NCI-H2081 treated with DMSO at 0.1 percent for 48 hours (cell line): ENCODE data around the gene PLEKHA5.
"Not testable (repeated sequence)": the region's sequence is repeated elsewhere in the genome, so short reads cannot be mapped to it uniquely, and the experiment has no call there.

Experiments used
- DNase-seq: peaks from one replicate; lab custom pipeline; 2025; lab: John Stamatoyannopoulos, UW

Gene PLEKHA5

DNA sequence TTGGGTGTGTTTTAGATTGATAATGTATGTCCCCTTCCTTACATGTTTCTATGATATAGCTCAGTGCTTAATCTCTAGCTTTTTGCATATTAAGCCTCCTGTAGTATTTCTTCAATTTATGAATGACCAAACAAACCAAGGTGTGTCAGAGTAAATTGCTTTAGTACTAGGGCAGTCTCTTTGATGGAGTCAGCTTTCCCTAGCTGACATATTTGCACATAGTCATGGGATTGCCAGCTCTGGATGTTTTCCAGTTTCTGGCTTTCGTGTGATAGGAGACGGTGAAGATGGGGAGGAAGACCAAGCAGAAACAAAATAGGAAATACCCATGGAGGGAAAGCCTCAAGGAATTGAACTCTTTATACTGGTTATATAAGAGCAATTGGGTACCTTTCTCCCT, 148.9 kb downstream of the PLEKHA5 start:
- no peak for DNase-seq

DNA sequence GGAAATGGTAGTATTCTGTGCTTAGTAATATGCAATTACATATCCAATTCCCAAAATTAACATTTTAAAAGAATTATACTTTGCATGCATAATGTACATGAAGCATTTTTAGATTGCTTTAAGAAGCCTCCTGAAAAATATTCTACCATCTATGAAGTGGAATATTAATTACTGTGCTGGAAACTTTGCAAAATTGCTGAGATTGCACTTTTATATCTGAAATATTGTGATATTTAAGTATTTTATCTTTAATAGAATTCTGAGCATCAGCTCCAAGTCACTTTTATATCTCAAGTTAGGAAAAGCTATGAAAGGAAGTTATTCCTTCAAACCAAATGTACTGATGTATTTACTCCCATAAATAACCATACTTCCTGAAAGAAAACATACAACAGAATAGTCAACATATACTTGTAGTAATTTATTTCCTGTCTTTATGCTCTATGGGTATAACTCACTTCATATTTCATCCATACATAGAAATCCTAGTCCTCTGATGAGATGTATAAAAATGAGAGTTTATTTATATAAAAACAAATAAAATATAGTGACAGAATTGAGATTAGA, 152.7 kb downstream of the PLEKHA5 start:
- DNase-seq, result no peak

DNA sequence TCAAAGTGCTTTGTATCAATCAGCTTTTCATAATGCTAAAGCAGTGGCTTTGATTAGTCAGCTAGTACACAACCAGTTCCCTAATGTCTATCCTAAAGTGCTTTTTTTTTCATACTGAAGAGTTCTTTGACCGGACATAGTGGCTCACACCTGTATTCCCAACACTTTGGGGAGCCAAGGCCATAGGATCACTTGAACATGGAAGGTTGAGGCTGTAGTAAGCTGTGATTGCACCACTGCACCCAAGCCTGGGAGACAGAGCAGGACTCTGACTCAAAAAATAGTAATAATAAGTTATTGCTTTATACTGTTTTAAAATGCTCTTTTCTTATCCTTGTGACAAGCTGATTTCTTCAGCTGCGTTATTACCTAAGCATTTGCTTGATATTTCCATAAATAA, 155.1 kb downstream of the PLEKHA5 start:
- DNase-seq, result no peak

GRCh38 chr12:19285793-19286448, 156.4 kb downstream of the PLEKHA5 start:
- no peak for DNase-seq

GRCh38 chr12:19287302-19287701, 157.8 kb downstream of the PLEKHA5 start:
- DNase-seq, result no peak

- no peak for DNase-seq
These were observed 158.6 kb downstream of the PLEKHA5 start for GRCh38 chr12:19288161-19288560.

DNA sequence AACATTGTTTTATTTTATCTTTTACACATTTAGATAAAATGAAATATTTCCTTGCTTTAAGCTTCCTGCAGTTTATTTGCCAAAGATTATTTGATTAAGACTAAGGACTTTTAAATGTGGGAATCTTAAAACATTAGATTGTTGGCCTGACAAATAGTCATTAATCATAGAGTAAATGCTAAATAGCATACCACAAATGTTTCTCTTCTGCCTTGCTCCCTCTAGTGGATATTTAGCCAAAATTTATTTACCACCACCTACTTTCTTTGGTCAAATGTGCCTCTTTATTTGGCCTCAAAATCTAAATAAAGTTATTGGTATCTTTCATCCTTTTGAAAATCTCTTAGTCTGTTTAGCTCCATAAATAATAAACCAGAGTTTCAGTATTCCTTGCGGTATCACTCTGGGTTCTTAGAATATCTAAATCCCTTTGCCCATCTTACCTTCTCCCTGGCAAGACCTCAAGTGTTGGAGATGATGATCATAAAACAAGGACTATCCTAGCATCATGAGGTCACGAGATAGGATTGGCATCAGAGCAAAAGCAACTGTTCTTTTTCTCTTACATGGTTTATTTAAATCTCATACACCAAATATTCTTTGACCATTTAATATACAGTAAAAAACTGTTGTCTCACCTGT, 159.2 kb downstream of the PLEKHA5 start:
- DNase-seq, result peak; percentile 15

- no peak for DNase-seq
These were observed 169.5 kb downstream of the PLEKHA5 start for GRCh38 chr12:19298836-19299605.

DNA sequence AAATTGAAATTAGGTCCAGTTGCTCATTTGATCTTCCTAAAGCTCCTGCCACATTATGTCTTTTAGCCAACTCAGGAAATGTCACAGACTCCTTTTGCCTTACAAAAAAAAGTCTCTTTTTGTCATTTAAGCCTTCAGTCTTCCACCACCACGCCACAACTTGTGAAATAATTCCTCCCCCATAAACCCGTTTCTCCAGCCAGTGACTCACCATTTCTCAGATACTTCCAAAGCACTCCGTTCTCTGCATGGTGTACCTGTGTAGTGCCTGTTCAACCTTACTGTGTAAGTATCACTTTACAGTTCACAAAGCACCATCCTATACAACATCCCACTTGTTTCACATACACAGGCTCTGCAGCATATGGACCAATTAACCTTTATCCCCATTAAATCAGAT, 170.2 kb downstream of the PLEKHA5 start:
- no peak for DNase-seq

DNA sequence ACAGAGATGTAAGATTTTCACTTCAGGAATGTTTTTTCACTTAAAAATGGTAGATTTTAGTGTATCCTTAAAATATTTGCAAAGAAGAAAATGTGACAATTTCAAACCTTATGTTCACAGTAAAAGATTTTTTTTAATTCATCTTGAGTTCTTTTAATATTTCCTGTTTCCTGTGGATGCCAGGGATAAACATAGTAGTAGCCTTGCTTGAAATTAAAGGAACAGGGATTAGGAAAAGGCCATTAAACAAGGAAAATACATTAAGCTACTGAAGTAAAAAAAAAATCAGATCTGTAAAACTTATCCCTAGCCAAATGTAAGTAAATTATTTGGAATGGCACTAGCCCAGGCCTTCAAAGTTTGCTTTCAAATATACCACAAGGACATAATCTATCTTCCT, 171.7 kb downstream of the PLEKHA5 start:
- DNase-seq, result no peak

DNA sequence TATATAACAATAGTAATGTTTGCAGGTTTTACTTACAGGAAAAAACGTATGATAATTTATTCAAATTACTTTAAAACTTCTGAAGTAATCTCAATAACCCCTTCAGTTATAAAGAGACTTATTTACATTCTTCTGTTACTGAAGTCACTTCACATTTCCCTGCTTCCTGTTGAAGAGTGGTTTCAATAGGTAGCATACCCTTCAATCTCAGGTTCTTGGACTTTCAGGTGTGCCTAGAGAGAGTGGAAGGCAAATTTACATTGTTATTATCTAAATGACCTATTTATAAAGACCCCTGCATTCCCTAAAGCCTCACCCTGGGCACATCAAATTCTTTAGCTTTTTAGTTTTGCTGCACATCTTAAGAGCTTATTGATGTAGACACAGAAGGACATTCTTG, 172.2 kb downstream of the PLEKHA5 start:
- DNase-seq, result no peak

DNA sequence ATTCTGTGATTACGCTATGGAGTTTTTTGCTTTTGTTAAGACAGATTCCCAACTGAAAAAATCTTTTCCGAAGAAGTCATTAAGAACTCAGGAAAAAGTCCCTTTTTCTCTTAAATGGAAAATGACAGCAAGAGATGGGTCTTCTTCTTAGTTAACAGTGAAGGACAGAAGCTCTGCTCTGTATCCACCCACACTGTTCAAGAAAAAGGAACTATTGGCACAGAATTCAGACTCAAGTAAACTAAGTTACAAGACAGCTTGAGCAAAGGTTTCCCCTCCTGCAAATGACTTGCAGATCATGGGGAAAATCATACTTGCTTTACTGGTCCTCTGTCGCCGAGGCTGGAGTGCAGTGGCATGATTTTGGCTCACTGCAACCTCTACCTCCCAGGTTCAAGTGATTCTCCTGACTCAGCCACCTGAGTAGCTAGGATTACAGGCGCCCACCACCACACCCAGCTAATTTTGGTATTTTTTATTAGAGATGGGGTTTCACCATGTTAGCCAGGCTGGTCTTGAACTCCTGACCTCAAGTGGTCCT, 172.6 kb downstream of the PLEKHA5 start:
- no peak for DNase-seq

DNA sequence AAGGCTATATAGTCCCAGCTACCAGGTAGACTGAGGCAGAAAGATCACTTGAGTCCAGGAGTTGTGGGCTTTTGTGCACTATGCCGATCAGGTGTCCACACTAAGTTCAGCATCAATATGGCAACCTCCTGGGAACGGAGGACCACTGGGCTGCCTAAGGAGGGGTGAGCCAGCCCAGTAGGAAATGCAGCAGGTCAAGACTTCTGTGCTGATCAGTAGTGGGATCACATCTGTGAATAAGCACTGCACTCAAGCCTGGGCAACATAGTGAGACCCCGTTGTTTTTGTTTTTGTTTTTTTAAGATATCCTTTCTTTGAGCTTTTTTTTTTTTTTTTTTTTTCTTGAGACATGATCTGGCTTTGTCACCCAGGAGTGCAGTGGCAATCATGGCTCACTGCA, 174.0 kb downstream of the PLEKHA5 start:
- no peak for DNase-seq

GRCh38 chr12:19304149-19304750, 174.7 kb downstream of the PLEKHA5 start:
- DNase-seq, result no peak

- not testable (repeated sequence) for DNase-seq
These were observed 176.1 kb downstream of the PLEKHA5 start for GRCh38 chr12:19305621-19306020.

GRCh38 chr12:19306366-19306765, 176.8 kb downstream of the PLEKHA5 start:
- no peak for DNase-seq

DNA sequence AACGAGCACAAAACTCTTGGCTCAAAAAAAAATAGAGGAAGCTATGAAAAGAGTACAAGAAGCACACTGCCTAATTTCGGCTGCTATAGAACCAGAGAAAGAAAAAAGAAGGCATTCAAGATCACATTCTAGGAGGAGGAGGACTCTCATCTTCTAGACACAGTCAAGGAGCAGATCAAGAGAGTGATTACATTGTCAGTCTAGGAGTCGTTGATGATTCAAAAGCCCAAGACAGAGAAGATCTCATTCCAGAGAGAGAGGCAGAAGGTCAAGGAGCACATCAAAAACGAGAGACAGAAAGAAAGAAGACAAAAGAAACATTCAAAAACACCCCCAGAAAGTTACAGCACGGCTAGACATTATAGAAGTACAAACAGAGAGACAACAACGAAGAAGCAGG, 177.9 kb downstream of the PLEKHA5 start:
- no peak for DNase-seq

DNA sequence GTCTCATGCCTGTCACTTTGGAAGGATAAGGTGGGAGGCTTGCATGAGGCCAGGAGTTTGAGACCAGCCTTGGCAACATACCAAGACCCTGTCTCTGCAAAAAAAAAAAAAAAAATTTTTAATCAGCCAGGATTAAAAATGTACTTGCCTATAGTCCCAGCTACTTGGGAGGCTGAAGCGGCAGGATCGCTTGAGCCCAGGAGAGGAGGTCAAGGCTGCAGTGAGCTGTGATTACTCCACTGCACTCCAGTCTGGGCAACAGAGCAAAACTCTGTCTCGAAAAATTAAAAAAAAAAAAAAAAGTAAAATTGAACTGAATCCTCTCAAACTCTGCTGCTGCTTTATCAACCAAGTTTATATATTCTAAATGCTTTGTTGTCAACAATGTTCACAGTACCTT, 181.6 kb downstream of the PLEKHA5 start:
- no peak for DNase-seq

GRCh38 chr12:19312637-19313036, 183.1 kb downstream of the PLEKHA5 start:
- no peak for DNase-seq

- no peak for DNase-seq
These were observed 186.9 kb downstream of the PLEKHA5 start for GRCh38 chr12:19316425-19316824.

- no peak for DNase-seq
These were observed 192.8 kb downstream of the PLEKHA5 start for GRCh38 chr12:19322376-19322775.

DNA sequence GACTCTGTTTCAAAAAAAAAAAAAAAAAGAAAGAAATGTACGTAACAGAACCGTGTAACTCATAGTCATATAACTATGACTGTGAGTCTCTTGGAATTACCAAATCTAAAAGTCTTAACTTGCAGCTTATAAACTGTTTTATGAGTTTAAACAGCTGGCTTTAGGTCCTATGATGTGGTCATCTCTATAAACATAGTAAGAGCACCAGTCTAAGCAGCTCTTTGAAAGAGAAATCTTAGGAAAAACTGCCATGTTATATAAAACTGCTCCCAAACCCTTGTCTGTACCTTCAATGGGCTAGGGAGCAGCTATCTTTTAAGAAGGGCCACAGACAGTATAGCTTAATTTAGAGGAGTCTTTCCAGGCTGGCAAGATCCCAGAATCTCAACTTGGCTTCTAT, 194.3 kb downstream of the PLEKHA5 start:
- no peak for DNase-seq
